Muscle of back (tissue), 11 donors: ENCODE data around the gene G2E3. TPM values are rescaled to one million over a fixed set of nuclear protein-coding genes. Genes with fewer than 3 reads are reported as not detected.
"Not testable (repeated sequence)": the region's sequence is repeated elsewhere in the genome, so short reads cannot be mapped to it uniquely, and the experiment has no call there.

Experiments
- DNase-seq, 3 donors: peaks; one replicate each; pipeline versions ENCODE4 v3.0.0 to v3.0.0-alpha.2; 2013
- polyA plus RNA-seq, 10 donors: library from polyadenylated mRNA; unstranded; fragments of 120-200 nt; gene quantifications; one replicate each; pipeline ENCODE4 v1.2.1, GENCODE V29; 2013; ENCODE audit not compliant: insufficient read length in 10 of 10

G2E3 gene
- polyA plus RNA-seq, 10 donors, result 12.3 to 26.9 (median 19.5) TPM

DNA sequence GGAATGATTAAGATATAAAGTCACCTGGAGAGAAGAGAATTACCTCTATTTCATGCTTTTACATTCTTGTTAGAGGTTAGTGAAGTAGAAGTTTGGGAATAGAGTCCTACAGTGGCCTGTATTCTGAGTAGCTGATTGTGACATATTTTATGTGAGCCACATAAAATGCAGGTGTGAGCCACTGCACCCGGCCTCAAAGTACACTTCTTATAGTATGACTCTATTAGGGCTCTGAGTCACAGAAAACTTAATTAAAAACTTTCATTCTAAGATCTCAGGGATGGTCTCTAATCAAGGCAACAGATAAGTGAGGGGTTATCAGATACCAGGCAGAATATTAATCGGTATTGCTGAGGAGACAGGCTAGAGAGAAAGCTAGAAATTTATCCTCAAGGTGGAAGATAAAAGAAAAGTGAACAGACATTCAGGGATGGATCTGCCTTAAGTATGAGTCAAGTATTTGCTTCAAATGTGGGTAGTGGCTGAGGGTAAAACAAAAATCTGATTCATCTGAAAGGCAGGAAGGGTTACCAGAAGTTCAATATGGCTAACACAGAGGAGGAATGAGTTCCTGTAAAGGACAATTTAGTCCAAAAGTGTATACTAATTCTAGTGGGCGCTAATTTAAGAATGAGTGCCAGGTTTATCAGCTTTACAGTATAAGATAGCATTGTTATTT is 5.5 kb upstream of the G2E3 start:
- DNase-seq, result peak in 1 of 3 donors; percentile 24

DNA sequence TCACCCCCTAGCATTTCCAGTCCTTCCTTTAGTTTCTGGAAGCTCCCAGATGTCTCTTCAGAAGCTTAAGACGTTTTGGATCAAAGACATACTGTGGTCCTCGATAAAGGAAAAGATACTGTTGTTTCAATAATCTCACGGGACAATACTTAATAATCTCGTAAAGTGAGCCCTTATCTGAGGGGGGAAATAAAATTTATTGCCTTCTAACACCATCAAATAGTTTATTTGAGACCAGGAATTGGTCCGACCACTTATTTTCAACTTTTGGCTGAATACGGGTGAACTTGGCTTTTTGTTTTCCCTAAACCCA is 640 bp upstream of the G2E3 start:
- DNase-seq, result no peak

DNA sequence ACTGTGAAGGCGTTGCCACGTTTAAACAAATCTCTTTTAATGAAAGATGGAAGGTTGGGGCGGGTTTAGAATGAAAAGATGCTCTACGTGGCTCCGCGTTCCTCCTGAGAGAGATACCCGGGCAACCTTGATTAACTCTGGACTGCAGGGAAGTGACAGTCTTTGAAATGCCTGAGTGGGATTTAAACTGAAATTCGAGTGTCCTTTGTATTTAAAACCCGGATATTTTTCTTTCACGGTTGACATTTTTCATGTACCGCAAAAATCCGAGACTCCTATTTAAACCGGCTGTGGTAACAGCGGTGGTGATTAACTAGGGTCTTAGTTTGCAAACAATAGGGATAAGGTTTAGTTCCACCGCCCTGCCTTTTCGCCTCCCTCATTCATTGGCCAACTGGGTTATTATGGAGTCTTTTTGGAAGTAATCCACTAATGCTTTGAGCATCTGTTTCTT is 707 bp downstream of the G2E3 start:
- peak; percentile 28 to 69 (median 28) for DNase-seq

DNA sequence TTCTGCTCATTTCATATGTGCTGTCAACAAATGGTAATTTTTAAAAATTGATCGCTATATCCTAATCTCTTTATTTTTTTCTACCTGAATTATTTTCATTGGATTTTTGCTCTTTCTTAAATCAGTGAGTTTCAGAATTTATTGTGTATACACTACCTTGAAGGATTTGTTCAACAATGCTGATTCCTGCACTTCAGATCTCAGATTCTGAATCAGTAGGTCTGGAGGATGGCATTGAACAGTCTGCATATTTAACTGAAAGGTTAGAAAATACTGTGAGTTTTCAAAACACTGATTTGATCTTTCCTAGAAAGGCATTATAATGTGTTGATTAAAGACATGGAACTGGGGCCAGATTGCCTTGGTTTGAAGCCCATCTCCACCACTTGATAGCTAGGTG is 1.6 kb downstream of the G2E3 start:
- DNase-seq, result peak in 1 of 3 donors; percentile 9

DNA sequence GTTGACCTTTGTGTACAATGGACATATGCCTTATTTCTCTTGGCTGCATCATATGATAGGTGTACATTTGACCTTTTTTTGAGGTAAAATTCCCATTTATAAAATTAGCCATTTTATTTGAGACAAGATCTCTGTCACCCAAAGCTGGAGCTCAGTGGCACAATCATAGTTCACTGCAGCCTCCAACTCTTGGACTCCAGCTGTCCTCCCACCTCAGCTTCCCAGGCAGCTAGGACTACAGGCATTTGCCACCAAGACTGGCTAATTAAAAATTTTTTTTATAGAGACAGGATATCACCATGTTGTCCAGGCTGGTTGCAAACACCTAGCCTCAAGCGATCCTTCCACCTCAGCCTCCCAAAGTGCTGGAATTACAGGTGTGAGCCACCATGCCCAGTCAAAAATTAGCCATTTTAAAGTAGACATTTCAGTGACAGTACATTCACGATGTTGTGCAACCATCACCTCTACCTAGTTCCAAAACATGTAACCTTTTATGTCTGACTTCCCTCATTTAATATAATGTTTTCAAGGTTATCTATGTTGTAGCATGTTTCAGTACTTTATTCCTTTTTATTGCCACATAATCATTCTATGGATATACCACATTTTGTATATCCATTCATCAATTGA is 5.4 kb downstream of the G2E3 start:
- no peak for DNase-seq

DNA sequence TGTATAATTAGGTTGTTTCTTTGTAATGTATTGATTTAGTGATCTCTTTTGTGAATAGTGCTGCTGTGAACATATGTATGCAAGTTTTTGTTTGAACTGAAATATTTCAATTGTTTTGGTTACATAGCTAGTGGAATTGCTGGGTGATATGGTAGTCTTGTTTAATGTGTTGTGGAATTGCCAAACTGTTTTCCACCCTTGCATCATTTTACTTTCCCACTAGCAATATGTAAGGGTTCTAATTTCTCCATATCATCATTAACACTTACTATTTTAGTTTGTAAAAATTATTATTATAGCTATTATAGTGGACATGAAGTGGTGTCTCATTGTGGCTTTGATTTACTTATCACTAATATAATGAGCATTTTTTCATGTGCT is 5.9 kb downstream of the G2E3 start:
- no peak for DNase-seq

DNA sequence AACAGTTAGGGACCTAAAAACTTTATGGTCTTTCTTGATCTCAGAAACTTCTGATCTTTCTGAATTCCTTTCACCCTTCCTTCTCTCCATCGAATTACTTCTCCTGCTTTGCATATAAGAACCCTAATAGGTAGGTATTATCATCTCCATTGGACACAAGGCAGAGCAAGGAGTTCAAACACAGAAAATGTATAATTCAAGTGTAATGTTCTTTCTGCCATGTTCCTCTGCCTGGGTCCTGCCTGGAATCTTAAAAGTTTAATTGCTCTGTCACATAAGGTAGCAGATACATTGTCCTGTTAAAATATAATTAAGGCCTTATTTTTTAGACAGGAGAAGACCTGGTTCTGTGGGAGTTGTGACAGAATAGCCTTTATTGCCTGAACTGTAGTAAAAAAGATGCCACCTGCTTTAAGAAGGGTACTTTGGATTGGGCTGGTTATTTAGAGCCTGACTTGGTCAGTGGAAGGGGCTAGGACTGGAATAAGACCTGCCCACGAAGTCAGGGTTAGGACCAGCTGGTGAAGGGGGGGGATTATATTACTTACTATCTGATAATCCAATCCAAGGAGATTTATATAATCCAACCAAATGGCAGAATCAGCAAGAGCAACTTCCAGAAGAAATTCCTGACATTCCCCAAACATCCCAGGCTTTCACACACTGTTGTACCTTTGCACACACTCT is 10.4 kb downstream of the G2E3 start:
- no peak for DNase-seq

DNA sequence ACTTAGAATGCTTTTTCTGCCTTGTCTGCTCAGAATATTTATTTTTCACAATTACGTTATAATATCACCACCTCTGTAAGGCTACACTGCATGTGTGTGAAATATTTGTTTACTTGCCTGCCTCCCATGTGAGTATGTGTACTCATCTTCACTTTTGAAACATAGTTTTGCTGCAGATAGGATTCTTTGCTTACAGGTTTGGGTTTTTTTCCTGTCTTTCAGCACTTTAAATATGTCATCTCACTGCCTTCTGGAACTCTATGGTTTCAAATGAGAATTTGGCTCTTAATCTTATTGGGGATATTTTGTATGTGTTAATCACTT is 10.9 kb downstream of the G2E3 start:
- no peak for DNase-seq

DNA sequence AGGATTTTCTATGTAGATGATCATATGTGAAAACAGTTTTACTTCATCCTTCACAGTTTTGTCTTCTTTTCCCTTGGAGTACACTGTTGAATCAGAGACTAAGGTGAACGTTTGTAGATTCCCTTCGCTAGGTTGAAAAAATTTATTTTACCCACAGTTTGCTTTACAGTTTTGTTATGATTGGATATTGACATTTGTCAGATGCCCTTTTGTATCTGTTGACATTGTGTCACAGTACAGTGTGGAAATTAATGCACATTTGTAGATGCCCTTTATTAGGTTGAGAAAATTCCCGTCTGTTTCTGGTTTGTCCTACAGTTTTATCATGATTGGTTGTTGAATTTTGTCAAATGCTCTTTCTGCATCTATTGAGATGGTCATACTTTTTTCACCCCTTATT is 13.3 kb downstream of the G2E3 start:
- DNase-seq, result no peak

DNA sequence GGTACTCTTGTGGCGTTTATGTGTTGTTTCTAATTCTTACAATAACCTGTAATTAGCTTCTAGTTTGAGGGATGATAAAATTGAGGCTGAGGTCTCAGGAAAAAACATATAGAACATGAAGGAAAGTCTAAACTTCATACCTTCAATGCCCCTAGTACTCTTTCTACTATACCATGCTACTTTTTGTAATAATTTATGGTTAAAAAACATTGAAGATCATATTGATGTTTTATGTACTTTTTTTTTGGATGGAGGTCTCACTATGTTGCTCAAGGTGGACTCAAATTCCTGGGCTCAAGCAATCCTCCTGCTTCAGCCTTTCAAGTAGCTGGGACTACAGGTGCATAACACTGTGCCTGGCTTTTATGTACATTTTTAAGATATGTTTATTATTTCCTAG is 13.8 kb downstream of the G2E3 start:
- DNase-seq, result no peak

DNA sequence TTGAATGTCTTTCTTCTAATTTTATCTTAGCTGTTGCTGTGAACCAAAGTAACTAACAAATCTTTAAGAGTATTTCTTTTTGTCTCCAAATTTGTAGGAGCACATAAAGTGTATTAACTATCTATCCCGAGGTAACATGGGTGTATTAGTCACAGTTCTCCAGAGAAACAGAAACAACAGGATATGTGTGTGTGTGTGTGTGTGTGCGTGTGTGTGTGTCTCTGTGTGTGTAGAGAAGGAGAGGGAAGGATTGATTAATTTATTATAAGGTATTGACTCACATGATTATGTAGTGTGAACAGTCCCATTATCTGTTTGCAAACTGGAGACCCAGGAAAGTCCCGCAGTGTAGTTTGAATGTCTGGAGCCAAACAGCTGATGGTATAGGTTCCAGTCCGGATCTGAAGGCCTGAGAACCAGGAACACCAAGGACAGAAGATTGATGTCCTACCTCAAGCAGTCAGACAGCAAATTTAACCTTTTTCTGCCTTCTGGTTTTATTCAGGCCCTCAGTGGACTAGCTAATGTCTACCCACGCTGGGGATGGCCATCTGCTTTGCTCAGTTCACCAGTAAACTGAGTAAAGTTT is 14.4 kb downstream of the G2E3 start:
- no peak for DNase-seq

DNA sequence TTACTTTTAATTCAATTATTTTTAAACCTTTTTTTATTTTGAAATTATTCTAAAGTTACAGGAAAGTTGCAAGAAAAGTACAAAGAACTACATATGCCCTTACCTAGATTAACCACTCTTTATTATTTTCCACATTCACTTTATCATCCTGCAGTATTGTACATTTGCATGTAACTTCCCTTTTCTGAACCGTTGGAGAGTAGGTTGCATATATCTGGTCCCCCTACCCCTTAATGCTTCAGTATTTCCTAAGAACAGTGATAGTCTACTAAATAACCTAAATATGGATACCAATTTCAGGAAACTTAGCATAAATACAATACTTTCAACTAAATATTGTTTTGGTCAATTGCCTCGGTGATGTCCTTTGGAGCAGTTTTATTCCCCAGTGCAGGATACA is 15.0 kb downstream of the G2E3 start:
- DNase-seq, result no peak

DNA sequence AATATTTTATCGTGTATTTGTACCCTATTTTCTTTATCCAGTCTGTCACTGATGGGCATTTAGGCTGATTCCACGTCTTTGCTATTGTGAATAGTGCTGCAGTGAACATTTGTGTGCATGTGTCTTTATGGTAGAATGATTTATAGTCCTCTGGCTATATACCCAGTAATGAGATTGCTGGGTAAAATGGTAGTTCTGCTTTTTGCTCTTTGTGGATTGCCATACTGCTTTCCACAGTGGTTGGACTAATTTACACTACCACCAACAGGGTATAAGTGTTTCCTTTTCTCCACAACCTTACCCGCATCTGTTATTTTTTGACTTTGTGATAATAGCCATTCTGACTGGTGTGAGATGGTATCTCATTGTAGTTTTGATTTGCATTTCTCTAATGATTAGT is 15.8 kb downstream of the G2E3 start:
- DNase-seq, result not testable (repeated sequence)

DNA sequence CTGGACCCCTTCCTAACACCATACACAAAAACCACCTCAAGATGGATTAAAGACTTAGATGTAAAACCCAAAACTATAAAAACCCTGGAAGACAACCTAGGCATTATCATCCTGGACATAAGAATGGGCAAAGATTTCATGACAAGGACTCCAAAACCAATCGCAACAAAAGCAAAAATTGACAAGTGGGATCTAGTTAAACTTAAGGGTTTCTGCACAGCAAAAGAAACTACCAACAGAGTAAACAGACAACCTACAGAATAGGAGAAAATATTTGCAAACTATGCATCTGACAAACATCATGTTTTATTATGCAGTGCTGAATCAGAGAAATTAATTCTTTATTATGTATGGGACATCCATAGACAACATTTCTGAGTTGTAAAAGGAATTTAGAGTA is 17.4 kb downstream of the G2E3 start:
- DNase-seq, result not testable (repeated sequence)

DNA sequence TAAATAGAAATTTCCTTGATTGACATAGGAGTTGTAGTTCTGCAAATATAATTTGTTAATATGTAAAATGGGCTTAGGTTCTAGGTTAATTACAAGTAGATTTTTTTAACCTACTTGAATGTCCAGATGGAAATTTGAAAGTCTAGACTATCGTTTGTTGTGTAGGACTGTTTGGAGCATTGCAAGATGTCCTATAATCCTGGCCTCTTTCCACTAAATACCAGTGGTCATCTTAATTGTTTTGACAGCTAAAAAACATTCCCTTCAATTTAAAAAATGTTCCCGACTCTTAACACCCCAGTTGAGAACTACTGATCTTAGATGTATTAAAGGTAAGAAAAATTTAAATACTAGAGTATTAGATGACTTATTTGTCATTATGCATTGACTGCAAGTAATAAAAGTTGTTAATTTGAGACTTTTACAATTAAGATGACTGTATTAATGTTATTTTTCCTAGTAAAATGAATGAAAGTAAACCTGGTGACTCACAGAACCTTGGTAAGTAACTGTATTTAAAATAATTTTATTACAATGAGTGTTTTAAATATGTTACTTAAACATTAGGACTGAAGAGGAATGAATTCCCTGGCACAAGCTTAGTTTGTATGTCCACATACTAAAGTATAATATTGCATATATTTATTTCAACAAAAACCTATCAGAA is 21.8 kb downstream of the G2E3 start:
- no peak for DNase-seq

DNA sequence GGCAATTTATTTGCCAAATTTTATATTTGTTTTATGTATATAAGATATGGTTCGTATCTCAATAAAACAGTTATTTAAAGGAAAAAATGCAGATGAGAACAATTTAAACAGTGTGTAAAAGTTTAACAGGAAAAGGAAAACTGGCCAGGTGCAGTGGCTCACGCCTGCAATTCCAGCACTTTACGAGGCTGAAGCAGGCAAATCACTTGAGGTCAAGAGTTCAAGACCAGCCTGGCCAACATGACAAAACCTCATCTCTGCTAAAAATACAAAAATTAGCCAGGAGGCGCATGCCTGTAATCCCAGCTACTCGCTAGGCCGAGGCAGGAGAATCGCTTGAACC is 22.3 kb downstream of the G2E3 start:
- no peak for DNase-seq

DNA sequence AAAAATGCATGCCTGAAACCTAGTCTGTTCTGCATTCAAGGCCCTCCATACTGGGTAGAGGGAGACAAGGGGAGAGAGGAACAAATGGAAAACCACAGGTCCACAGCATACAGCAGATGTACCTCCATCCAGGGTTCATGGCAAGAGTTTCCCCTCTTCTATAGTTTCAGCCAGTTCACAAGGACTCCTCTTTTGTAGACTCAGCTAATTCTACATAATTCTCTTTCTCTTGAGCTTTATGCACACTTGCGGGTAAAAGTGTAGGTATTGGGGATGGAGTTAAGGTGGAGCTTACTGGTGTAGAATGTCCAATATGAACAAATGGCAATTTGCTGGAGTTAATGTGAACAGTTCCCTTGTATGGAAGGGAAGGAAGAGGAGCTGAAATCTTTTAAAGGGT is 23.4 kb downstream of the G2E3 start:
- DNase-seq, result no peak

DNA sequence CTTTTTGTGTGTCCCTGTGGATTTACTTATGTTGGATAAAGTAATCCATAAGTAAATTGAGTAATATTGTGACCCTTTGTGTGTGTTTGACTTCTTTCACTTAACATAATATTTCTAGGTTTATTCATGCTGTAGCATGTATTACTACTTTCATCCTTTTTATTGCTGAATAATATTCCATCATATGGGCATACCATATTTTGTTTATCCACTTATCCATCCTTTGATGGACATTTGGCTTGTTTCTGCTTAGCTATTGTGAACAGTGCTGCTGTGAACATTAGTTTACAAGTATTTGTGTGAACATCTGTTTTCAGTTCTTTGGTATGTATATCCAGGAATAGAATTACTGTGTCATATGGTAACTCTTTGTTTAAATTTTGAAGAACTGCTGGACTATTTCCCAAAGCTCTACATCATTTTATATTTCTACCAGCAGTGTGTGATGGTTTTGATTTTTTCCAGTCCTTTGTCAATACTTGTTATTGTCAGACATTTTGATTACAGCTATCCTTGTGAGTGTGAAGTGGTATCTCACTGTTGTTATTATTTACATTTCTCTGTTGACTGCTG is 25.2 kb downstream of the G2E3 start:
- no peak for DNase-seq

DNA sequence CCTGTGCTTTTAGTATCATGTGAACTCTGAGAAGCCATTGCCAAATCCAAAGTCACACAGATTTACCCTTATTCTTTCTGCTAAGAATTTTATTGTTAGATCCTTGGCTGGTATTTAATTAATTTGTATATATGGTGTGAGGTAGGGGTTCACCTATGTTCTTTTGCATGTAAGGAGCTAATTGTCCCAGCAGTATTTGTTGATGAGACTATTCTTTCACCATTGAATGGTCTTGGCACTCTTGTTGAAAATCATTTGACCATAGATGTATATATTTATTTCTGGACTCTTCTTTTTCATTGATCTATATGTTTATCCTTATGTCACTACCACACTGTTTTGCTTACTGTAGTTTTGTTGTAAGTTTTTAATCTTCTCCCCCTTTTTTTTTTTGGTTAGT is 26.2 kb downstream of the G2E3 start:
- DNase-seq, result no peak

DNA sequence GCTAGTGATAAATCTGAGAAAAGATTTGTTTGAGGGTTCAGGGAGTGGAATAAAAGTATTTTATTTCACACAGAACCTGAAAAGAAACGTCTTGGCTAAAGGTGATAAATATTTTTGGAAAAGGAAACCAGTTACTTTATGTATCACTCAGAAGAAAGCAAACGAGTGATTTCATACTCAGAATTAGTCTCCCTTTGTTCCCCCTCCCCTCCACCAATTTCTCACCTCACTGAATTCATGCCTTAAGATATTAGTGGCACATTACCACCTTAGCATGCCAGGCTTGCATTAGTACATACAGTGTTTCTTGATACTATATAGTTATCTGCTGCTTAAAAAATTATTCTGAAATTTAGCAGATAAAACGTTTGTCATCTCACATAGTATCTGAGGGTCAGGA is 28.2 kb downstream of the G2E3 start:
- DNase-seq, result no peak

DNA sequence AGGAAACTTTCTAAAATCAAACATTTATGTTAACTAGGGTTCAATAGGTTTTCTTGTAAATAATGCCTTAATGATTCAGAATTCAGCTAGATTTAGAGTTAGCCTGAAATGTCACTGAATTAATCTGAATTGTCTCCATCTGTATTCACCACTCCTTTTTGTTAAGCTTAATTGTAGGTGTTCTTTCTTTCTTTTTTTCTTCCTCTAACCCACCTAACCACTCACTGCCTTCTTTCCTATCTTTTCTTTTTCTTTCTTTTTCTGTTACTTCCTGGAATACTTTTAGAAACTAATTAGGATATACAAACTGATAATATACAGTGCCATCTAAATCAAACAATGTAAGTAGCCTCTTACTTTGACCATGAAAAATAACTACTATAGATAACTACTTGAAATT is 29.9 kb downstream of the G2E3 start:
- no peak for DNase-seq

DNA sequence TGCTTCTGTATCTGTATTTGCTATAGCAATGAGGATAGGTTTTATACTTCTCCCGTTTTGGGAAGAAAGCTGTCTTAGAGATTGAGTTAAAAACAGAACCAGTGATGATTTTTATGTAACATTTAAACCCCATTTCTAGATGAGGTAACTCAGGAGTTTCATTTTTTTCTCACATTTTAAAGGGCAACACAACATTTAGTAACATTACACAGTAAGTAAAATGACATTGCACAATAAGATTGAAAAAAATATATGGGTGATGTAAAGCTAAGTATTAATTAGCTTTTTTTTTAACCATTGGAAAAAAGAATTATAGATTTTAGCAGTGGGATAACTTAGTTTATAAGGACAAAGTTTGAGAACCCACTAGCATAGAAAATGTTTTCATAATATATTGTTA is 38.0 kb downstream of the G2E3 start:
- no peak for DNase-seq

DNA sequence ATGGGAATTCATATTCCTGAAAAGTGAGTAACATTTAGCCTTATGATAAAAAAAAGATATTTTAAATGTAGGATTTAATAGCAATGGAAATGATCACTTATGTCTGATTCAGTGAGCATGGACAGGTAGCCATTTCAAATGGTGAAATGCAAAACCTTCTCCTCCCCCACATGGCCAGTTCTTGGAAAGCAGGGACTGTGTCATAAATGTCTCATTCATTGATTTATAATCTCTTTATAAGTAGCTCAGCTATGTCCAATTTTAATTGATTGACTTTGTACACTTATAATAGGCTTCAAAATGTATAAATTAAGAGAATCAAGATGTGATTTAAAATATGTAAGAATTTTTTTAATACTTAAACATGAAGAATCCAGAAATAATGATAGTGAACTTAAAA is 38.5 kb downstream of the G2E3 start:
- DNase-seq, result no peak
